Activated naive CD8-positive, alpha-beta T cell treated with anti-CD3 and anti-CD28 coated beads, Interleukin-2, amount 10 ng/mL, durations not matched to agents 7 days and 5 days (primary cell): ENCODE measurements around the gene PIK3R5. TPM values are rescaled to one million over a fixed set of nuclear protein-coding genes. Genes with fewer than 3 reads are reported as not detected.

Source experiments
- ATAC-seq: fragments of 150-1000 bp; cut with Tn5 transposase; one replicate; pipeline ENCODE4 v1.10.0; 2021; ENCODE audit warnings: low read depth, moderate library complexity
- POLR2A ChIA-PET: fragments of 350-600 bp; sonication (Branson Sonifier 250); formaldehyde crosslinking; loops from one replicate; lab custom pipeline; 2021; ENCODE audit warnings: antibody characterized with exemption; lab: Charles Lee
- DNase-seq: peaks from one replicate; pipeline ENCODE4 v3.0.0; 2021
- H3K27ac Mint-ChIP-seq: one replicate; pipeline ENCODE4 v1.8.0; 2022; ENCODE audit warnings: mild to moderate bottlenecking, mixed read lengths
- H3K27me3 Mint-ChIP-seq: one replicate; pipeline ENCODE4 v1.8.0; 2022; ENCODE audit warnings: mild to moderate bottlenecking, moderate library complexity, mixed read lengths
- H3K36me3 Mint-ChIP-seq: one replicate; pipeline ENCODE4 v1.8.0; 2021; ENCODE audit warnings: mild to moderate bottlenecking, mixed read lengths
- H3K4me1 Mint-ChIP-seq: one replicate; pipeline ENCODE4 v1.8.0; 2021; ENCODE audit warnings: mixed read lengths
- H3K4me3 Mint-ChIP-seq: one replicate; pipeline ENCODE4 v1.8.0; 2022; ENCODE audit warnings: mild to moderate bottlenecking, moderate library complexity, mixed read lengths
- H3K9me3 Mint-ChIP-seq: one replicate; pipeline ENCODE4 v1.8.0; 2021; ENCODE audit warnings: mixed read lengths
- total RNA-seq, 2 experiments: library from RNA; stranded (reverse); gene quantifications; one replicate each; pipeline ENCODE4 v1.2.3, GENCODE V29; 2021

The PIK3R5 gene
- total RNA-seq, 2 experiments from 2014 or later: 81.4 to 84.0 TPM

DNA sequence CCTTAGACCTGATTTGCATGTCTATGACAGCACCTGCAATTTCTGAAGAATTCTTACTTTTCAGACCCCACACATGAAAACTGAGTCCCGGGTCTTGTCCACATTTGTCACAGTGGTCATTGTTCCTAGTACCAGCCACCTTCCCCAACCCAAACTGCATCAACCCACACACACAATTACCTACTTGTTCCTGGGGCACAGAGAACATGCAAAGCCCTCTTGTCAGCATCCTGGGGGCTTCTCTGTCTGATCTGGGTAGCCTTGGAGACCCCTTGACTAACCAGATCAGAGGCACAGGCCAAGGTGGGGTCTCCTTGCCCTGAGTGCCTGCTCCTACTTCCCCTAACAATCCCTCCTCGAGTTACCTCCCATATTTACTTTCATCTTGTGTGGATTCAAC lies 61.3 kb downstream of the PIK3R5 start:
- peaks cover 54% of the 10 kb centered on the region for H3K36me3 Mint-ChIP-seq
- H3K9me3 Mint-ChIP-seq: no peaks in the 10 kb centered on the region
- peaks cover 25% of the 10 kb centered on the region for H3K4me1 Mint-ChIP-seq
- no peaks in the 10 kb centered on the region for H3K27me3 Mint-ChIP-seq
- H3K27ac Mint-ChIP-seq: peak overlapping the region; percentile 46
- no peak for DNase-seq
- no peak overlapping the region for H3K4me3 Mint-ChIP-seq
- ATAC-seq: no peak
- POLR2A ChIA-PET: no interaction called here

DNA sequence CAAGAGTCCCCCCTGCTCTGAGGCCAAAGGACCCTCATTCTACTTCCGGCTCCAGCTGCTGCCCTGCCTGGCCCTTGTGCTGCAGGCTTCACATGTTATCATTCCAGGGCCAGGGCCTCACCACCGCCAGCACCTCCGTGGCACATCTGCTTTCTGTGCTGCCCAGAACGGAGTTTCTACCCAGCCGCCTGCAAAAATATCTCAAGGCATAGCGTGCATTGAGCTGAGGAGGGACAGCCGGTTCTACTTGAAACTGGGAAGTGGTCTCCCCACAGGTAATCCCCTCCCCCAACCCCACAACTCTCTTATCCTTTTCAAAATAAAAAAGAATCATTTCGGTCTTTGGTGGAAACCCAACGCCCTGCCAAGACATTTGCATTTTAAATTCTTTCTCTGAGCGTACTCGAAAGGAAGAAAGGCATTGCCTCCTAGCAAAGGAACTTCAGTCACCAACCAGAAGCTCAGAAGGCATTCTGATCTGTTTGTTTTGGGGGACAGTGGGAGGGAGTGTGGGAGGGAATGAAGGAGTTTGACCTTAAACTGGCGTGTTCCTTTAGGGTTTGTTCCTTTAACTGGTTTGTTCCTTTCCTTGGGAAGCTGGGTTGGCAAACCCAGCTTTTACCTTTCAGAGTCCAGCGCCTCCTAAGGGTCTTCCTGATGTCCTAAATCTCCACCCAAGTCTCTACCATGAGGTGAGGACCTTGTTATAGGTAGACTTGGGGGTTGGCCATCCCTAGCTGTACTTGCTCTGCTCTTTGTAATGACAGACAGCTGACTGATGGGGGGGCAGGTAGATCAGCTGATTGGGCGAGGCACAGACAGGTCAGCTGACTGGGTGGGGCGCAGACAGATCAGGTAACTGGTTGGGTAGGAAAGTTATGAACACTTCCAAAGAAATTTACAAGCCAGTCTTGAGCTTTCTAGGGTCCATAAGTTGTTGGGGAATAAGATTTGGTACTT lies 64.6 kb downstream of the PIK3R5 start:
- peak overlapping the region; percentile 82 for H3K27ac Mint-ChIP-seq
- peaks cover 56% of the 10 kb centered on the region for H3K4me1 Mint-ChIP-seq
- H3K9me3 Mint-ChIP-seq: no peaks in the 10 kb centered on the region
- POLR2A ChIA-PET: interaction anchor here (0.7 to 3.9 kb wide), 7 partner anchors 11 to 541 kb away, joined by 3 to 54 read pairs (median 3); partner anchors contain the start of gene PIK3R5
- ATAC-seq: no peak
- no peaks in the 10 kb centered on the region for H3K27me3 Mint-ChIP-seq
- peaks cover 66% of the 10 kb centered on the region for H3K36me3 Mint-ChIP-seq
- peak overlapping the region; percentile 60 for H3K4me3 Mint-ChIP-seq
- DNase-seq: no peak

DNA sequence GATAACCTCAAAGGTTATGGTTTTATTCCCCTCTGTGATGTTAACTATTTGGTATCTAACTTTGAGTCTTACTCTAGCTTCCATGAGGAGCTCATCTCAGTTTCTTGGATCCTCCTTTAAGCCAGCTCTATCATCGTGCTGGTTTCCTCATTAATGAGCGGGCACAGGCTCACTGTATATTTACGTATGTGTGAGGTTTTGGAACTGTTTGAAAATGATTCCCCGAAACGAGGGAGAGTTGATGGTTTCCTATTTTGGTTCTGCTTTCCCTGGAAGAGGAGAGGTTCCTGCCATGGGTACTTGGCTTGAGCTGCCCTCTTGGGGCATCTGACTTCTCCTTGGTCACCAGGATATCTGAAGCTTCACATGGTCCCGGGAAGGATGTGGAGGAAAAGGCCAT lies 65.3 kb downstream of the PIK3R5 start:
- no peaks in the 10 kb centered on the region for H3K27me3 Mint-ChIP-seq
- peak overlapping the region; percentile 82 for H3K27ac Mint-ChIP-seq
- ATAC-seq (no peak), DNase-seq (no peak)
- H3K9me3 Mint-ChIP-seq: no peaks in the 10 kb centered on the region
- H3K4me3 Mint-ChIP-seq: peak overlapping the region; percentile 60
- peaks cover 63% of the 10 kb centered on the region for H3K4me1 Mint-ChIP-seq
- H3K36me3 Mint-ChIP-seq: peaks cover 66% of the 10 kb centered on the region
- POLR2A ChIA-PET: interaction anchor here (0.7 to 3.9 kb wide), 5 partner anchors 11 to 64 kb away, joined by 3 to 54 read pairs (median 3); partner anchors contain the start of gene PIK3R5

DNA sequence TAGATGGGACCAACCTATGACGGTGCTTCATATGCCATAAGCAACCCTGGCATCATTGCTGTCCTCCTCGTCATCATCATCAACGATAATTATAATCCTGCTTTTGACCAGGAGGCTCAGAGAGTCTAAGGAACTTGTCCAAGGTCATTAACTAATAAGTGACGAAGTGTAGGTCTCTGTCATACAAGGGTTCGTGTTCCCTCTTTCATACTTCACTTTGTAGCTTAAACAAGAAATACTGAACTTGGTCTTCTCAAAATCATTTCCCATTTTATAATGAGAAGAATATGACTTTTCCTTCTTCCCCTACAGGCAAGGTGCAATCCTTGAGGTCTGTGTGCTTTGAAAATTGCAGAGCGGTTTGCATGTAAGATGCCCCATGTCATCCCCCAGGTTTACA lies 66.9 kb downstream of the PIK3R5 start:
- H3K4me3 Mint-ChIP-seq: peak overlapping the region; percentile 60
- no peaks in the 10 kb centered on the region for H3K27me3 Mint-ChIP-seq
- peaks cover 56% of the 10 kb centered on the region for H3K36me3 Mint-ChIP-seq
- H3K27ac Mint-ChIP-seq: peak overlapping the region; percentile 82
- no peak for DNase-seq
- no peak for ATAC-seq
- POLR2A ChIA-PET: interaction anchor here (1.0 to 3.9 kb wide), 5 partner anchors 11 to 463 kb away, joined by 3 to 41 read pairs (median 4); partner anchors contain the start of gene NDEL1
- peaks cover 70% of the 10 kb centered on the region for H3K4me1 Mint-ChIP-seq
- H3K9me3 Mint-ChIP-seq: no peaks in the 10 kb centered on the region

DNA sequence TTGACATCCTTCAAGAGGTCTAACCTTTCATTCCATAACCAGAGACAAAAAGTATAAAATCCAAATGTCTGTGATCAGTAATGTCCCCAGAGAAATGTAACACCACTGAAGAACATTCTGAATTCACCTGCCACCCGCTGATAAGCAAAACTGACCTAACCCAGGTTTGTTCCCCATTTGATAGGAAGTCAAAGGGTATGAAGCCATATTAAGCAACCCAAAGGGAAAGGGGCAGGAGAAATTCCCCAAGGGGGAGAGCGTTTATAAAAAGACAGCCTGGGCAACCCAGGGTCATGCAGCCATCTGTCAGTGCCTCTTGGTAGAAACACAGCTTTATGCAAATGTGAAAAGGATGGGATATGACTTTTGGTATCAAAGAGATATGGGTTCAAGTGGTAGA lies 67.4 kb downstream of the PIK3R5 start:
- peaks cover 70% of the 10 kb centered on the region for H3K4me1 Mint-ChIP-seq
- POLR2A ChIA-PET: interaction anchor here (1.0 to 3.9 kb wide), 2 partner anchors 43 to 66 kb away, joined by 4 to 41 read pairs; no protein-coding TSS in a partner anchor
- peak overlapping the region; percentile 82 for H3K27ac Mint-ChIP-seq
- H3K27me3 Mint-ChIP-seq: no peaks in the 10 kb centered on the region
- H3K9me3 Mint-ChIP-seq: no peaks in the 10 kb centered on the region
- DNase-seq: no peak
- H3K4me3 Mint-ChIP-seq: peak overlapping the region; percentile 20
- ATAC-seq: no peak
- peaks cover 56% of the 10 kb centered on the region for H3K36me3 Mint-ChIP-seq

DNA sequence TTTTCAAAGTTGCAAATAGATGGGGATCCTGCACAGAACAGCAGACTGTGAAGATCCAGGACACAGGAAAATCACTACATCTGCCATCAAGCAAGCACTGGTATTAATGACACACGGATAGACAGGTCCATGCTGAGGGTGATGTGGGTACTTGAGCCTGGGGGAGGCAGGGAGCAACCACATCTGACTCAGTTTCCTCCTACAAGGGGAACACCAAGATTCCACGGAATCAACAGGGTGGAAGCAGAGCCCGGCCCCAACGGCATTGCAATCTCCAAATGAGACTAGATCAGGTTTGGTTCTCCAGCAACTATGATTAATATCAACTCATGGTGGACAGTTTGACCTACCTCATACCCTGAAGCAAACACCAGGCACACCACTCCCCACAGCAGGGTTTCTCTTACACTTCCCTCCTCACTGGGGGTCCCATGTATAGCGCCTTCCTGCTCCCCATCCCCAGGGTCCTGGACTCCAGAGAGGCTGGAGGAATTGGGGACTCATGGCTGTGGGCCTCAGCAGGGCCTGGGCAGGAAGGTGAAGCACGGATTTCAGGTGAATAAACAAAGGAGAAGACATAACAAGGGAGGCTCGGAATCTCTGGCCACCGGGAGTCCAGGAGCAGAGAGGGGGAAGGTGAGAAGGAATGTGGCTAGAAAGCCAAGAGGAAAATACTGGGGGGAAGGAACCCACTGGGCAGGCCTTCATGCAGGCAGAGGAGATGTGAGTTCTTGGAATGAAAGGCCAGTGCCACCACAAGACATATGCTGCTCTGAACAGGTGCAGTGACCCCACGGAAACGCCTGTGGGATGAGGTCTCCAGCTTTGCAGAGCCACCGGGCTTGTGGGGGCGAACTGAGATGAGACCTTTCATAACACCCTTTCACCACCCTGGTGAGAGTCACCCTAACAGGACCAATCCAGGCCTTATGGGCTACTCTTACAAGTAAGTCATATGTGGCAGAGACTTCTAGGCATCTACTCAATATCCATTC lies 68.6 kb downstream of the PIK3R5 start:
- no peaks in the 10 kb centered on the region for H3K9me3 Mint-ChIP-seq
- peaks cover 57% of the 10 kb centered on the region for H3K36me3 Mint-ChIP-seq
- no peak for ATAC-seq
- POLR2A ChIA-PET: no interaction called here
- H3K4me3 Mint-ChIP-seq: no peak overlapping the region
- H3K4me1 Mint-ChIP-seq: peaks cover 70% of the 10 kb centered on the region
- H3K27me3 Mint-ChIP-seq: no peaks in the 10 kb centered on the region
- no peak for DNase-seq
- H3K27ac Mint-ChIP-seq: peak overlapping the region; percentile 62

DNA sequence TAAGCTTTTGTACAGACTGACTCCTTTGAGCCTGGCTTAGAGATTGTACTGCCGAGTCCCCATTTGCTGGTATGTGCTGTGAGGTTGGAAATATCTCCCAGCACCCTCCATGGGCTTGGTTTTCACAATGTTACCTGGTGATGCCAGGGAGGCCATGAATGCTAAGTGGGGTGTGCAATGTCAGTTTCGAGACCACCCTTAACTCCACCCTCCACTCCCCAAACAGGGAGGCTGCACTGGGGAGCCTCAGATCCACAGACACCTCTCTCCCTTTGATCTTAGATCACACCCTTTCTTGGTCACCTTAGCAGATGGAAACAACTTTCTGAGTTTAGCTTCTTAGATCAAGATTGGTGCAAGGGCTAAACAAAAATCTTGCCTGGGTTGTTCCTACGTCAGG lies 69.4 kb downstream of the PIK3R5 start:
- POLR2A ChIA-PET: interaction anchor here (1.4 kb wide), 1 partner anchor 69 kb away, joined by 5 read pairs; the partner anchor contains the start of gene PIK3R5
- Mint-ChIP-seq H3K4me1 (peaks cover 62% of the 10 kb centered on the region), H3K27ac (peak overlapping the region; percentile 62), H3K4me3 (no peak overlapping the region), H3K9me3 (no peaks in the 10 kb centered on the region), H3K27me3 (no peaks in the 10 kb centered on the region), H3K36me3 (peaks cover 49% of the 10 kb centered on the region)
- DNase-seq (no peak), ATAC-seq (no peak)

DNA sequence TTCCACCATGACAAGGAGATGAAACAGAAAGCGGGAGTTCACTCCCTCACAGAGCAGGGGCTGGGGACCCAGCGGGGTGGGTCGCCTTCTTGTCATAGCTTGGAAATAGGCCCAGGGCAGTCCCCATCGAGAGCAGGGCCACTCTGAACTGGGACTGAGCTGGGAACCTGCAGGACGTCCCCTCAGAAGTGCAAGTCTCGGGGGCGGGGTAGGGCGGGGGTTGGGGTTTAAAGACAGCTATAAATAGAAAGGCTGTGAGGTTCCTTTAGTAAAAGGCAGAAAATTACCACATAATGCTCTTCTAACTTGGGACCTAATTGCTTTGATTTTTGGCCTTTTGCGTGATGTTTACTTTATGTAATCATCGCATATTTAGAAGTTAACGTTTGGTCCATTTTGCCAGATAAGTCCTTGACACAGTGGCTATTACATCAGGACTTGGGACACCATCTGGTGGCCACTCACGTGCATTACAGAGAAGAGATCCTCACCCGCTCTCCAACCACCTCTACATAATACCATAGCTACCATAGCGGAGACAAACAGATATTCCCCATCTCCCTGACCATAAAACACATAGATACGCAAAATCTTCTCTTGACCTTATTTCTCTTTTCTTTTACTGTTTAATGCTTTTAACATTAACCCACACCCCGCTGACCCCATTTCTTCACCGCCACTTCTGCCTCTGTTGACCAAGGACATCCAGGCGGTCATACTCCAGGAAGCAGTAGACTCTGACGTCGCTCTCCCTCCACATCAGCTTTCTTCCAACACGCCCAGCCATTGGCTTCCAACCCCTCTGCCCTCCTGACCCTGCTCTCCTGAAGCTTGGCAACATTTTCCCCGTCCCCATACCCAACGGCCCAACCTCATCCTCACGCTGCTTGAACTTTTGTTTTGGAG lies 70.6 kb downstream of the PIK3R5 start:
- H3K27me3 Mint-ChIP-seq: no peaks in the 10 kb centered on the region
- DNase-seq: peak; percentile 49
- peaks cover 46% of the 10 kb centered on the region for H3K36me3 Mint-ChIP-seq
- ATAC-seq: peak; percentile 25
- no peak overlapping the region for H3K4me3 Mint-ChIP-seq
- peaks cover 52% of the 10 kb centered on the region for H3K4me1 Mint-ChIP-seq
- H3K9me3 Mint-ChIP-seq: no peaks in the 10 kb centered on the region
- POLR2A ChIA-PET: interaction anchor here (1.1 to 1.4 kb wide), 3 partner anchors 27 to 96 kb away, joined by 3 to 5 read pairs (median 5); partner anchors contain the start of genes MFSD6L, PIK3R5 and PIK3R6
- H3K27ac Mint-ChIP-seq: peak overlapping the region; percentile 26

DNA sequence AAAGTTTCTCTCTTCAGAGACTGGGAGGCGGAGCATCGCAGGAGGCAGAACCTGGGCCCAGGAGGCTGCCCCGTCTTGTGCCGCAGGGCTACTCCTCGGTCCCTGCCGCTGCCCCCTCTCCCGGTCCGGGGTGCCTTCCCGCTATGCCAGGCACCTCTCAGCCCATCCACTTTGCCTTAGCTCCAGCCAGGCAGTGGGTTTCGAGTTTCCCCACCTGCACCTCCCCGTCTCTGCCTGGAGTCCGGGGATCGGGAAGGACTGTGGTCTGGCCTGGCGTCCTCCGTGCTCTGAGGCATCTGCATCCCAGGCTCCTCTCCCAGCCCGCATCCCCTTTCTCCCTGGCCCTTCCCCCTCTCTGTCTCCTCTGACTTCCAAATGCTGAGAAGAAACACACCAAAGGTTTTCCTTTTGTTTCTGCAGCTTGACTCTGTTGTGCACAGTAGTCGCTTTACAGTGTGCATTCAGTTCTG lies 71.3 kb downstream of the PIK3R5 start:
- Mint-ChIP-seq H3K4me3 (no peak overlapping the region), H3K9me3 (no peaks in the 10 kb centered on the region), H3K36me3 (peaks cover 43% of the 10 kb centered on the region), H3K4me1 (peaks cover 48% of the 10 kb centered on the region), H3K27me3 (no peaks in the 10 kb centered on the region), H3K27ac (peak overlapping the region; percentile 8)
- DNase-seq (peak; percentile 27), ATAC-seq (no peak)
- POLR2A ChIA-PET: interaction anchor here (1.1 to 1.3 kb wide), 2 partner anchors 26 to 95 kb away, joined by 3 to 5 read pairs; partner anchors contain the start of genes MFSD6L and PIK3R6

DNA sequence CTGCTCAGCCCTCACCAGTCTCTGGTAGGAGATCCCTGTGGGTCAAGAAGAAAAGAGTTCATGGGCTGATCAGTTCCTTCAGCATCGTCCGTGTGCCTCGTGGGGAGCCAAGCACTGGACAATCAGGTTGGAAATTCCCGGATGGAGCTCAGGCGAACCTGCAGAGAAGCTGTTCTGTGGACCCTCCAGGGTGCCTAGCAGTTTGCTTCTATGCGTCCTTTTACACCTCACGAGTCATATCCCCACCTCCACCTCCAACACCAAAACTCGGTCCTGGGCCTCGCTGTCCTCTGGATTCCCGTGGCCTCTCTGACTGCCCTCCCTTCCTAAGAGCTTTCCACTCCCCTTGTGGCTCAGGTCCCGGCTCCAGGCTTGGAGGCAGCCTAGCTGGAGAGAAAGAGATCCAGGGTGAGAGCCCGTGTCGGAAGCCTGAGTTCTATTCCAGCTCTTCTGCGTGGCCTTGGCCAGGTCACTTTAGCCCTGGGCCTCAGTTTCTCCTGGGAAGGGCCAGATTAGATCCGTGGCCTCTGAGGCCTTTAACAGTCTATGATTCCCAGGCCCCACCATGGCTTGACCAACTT lies 71.8 kb downstream of the PIK3R5 start:
- peaks cover 40% of the 10 kb centered on the region for H3K36me3 Mint-ChIP-seq

DNA sequence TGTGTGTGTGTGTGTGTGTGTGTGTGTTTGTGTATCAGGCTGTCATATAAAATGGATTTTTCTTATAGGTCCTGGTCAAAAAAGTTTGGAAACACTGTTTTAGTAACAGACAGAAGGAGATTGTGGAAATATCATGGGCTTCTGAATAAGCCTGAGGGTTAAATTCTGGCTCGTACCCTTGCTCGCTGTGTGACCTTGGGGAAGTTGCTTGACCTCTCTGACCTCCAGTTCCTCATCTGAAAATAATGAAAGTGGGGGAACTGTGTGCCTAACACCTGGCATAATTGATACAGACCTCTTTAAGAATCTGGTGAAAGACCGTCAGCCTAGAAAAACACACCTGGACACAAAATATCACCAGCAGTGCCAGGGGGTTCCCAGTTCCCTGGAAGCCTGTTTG lies 72.4 kb downstream of the PIK3R5 start:
- POLR2A ChIA-PET: no interaction called here
- H3K4me1 Mint-ChIP-seq: peaks cover 36% of the 10 kb centered on the region
- H3K36me3 Mint-ChIP-seq: peaks cover 38% of the 10 kb centered on the region
- H3K27me3 Mint-ChIP-seq: no peaks in the 10 kb centered on the region
- no peak overlapping the region for H3K27ac Mint-ChIP-seq
- DNase-seq: no peak
- no peak overlapping the region for H3K4me3 Mint-ChIP-seq
- no peak for ATAC-seq
- no peaks in the 10 kb centered on the region for H3K9me3 Mint-ChIP-seq

More for the DNA sequence above, 71.8 kb downstream of the PIK3R5 start:
- H3K4me3 Mint-ChIP-seq: no peak overlapping the region
- no peak overlapping the region for H3K27ac Mint-ChIP-seq
- DNase-seq (no peak), ATAC-seq (no peak)
- no peaks in the 10 kb centered on the region for H3K27me3 Mint-ChIP-seq
- POLR2A ChIA-PET: interaction anchor here (1.1 to 1.3 kb wide), 2 partner anchors 26 to 94 kb away, joined by 3 to 5 read pairs; partner anchors contain the start of genes MFSD6L and PIK3R6
- peaks cover 43% of the 10 kb centered on the region for H3K4me1 Mint-ChIP-seq
- H3K9me3 Mint-ChIP-seq: no peaks in the 10 kb centered on the region
